Measurements from ENCODE around the gene OR9A2.

DNA sequence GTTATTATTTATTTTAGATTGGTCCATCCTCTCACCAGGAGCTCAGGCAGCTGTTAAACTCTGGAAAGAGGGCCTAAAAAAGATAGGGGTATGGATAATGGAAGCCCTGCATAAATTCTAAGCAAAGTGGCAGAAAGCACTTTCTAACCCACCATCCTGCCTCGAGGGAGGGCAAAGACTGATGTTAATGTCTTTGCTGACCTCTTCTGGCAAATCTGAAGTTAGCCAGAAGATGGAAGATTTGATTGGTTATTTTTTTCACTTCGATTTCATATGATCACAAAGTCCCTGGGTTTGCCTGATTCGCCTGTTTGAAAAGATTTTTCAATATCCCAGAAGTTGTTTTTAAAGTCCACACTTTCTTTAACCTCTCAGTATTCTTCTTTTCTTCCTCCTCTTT lies 24.8 kb downstream of the OR9A2 start:
- no peak for TF ChIP-seq POLR2A (IDR thresholded peaks at IDR 0.05)
- TF ChIP-seq, protein P1, sequence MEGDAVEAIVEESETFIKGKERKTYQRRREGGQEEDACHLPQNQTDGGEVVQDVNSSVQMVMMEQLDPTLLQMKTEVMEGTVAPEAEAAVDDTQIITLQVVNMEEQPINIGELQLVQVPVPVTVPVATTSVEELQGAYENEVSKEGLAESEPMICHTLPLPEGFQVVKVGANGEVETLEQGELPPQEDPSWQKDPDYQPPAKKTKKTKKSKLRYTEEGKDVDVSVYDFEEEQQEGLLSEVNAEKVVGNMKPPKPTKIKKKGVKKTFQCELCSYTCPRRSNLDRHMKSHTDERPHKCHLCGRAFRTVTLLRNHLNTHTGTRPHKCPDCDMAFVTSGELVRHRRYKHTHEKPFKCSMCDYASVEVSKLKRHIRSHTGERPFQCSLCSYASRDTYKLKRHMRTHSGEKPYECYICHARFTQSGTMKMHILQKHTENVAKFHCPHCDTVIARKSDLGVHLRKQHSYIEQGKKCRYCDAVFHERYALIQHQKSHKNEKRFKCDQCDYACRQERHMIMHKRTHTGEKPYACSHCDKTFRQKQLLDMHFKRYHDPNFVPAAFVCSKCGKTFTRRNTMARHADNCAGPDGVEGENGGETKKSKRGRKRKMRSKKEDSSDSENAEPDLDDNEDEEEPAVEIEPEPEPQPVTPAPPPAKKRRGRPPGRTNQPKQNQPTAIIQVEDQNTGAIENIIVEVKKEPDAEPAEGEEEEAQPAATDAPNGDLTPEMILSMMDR (IDR thresholded peaks at IDR 0.05): no peak
